GM06990 (cell line): ENCODE data around the gene ACY1.

Experiments used
- DNase-seq: peaks from one replicate; pipeline ENCODE4 v3.0.0-alpha.2; 2011; ENCODE audit not compliant: insufficient read length; ENCODE audit errors: extremely low read depth
- H3K27me3 ChIP-seq: replicated peaks from 2 replicates; pipeline ENCODE4 v1.6.0; 2011; ENCODE audit warnings: low read length; ENCODE audit not compliant: control insufficient read depth, insufficient read depth
- H3K36me3 ChIP-seq: 2 replicates; pipeline ENCODE4 v1.5.1; 2011; ENCODE audit warnings: low read length; ENCODE audit not compliant: control insufficient read depth, insufficient read depth
- H3K4me3 ChIP-seq: replicated peaks from 2 replicates; pipeline ENCODE4 v1.5.1; 2011; ENCODE audit warnings: low read depth, mild to moderate bottlenecking, control low read depth, low read length
- CTCF ChIP-seq: IDR thresholded peaks from 2 replicates; pipeline ENCODE4 v1.5.1; 2011; ENCODE audit warnings: low read length, control low read depth, mild to moderate bottlenecking, inconsistent platforms; ENCODE audit not compliant: insufficient read depth, poor library complexity, severe bottlenecking

Gene ACY1

DNA sequence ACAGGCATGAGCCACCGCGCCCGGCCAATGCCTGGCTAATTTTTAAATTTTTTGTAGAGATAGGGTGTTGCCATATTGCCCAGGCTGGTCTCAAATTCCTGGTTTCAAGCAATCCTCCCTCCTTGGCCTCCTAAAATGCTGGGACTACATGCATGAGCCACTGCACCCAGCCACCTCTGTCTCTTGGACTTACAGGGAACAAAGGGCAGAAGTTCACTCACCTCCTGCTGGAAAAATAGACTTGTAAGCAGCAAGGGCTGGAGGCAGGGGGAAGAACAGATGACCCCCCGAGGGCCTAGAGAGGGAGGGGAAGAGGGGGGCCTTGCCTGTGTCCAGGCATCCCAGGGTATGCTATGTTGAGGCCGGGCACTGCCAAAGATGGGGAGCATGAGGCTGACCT, 50.9 kb downstream of the ACY1 start:
- no peak for TF ChIP-seq CTCF
- H3K36me3 ChIP-seq = no peaks in the 10 kb centered on the region
- no peak overlapping the region for H3K4me3 ChIP-seq
- H3K27me3 ChIP-seq = no peaks in the 10 kb centered on the region
- no peak for DNase-seq

GRCh38 chr3:52034651-52035050, 51.3 kb downstream of the ACY1 start:
- Histone ChIP-seq H3K4me3 (no peak overlapping the region), H3K36me3 (no peaks in the 10 kb centered on the region), H3K27me3 (no peaks in the 10 kb centered on the region)
- DNase-seq = no peak
- TF ChIP-seq CTCF = no peak

GRCh38 chr3:52036222-52036694, 52.9 kb downstream of the ACY1 start:
- TF ChIP-seq CTCF = no peak

DNA sequence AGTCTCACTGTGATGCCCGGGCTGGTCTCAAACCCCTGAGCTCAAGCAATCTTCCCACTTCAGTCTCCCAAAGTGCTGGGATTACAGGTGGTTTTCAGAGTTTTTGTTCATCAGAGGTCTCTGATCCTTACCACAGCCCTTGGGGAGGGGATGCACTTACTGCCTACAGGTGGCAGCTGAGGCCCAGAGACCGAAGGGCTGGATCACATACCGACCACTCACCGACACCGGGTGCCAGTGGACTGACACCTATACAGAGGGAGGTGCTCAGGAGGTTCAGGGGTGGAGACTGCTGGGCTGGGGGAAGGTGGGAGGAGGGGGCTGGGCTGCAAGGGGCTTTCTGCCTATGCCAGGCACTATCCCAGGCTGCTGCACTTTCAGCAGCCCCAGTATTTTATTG, 53.5 kb downstream of the ACY1 start:
- no peak for DNase-seq
- H3K4me3 ChIP-seq = no peak overlapping the region

More at GRCh38 chr3:52036222-52036694, 52.9 kb downstream of the ACY1 start:
- no peaks in the 10 kb centered on the region for H3K27me3 ChIP-seq
- no peaks in the 10 kb centered on the region for H3K36me3 ChIP-seq
- peak; percentile 46 for DNase-seq
- no peak overlapping the region for H3K4me3 ChIP-seq

DNA sequence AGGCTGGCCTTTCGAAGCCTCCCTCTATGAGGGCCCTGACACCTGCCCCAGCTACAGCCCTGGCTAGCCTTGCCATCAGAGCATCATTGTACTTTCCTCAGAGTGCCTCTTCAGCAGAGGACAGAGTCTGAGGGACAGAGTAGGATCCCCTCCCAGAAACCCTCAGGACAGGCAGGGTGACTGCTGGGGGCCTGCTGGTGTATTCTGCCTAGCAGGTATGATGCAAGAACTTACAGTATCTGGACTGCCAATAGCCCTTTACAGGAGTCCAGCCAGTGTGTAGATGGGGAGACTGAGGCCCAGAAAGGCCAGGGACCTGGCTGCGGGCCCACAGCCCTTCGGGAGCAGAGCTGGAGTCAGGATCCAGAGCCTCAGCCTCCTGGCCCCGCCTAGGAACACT, 54.0 kb downstream of the ACY1 start:
- H3K4me3 ChIP-seq = no peak overlapping the region
- no peaks in the 10 kb centered on the region for H3K27me3 ChIP-seq
- DNase-seq = no peak
- no peak for TF ChIP-seq CTCF
- no peaks in the 10 kb centered on the region for H3K36me3 ChIP-seq

More for the DNA sequence above, 53.5 kb downstream of the ACY1 start:
- no peak for TF ChIP-seq CTCF
- no peaks in the 10 kb centered on the region for H3K27me3 ChIP-seq
- H3K36me3 ChIP-seq = no peaks in the 10 kb centered on the region

GRCh38 chr3:52038227-52038626, 54.9 kb downstream of the ACY1 start:
- no peak for DNase-seq
- Histone ChIP-seq H3K4me3 (no peak overlapping the region), H3K36me3 (no peaks in the 10 kb centered on the region), H3K27me3 (no peaks in the 10 kb centered on the region)
- no peak for TF ChIP-seq CTCF
